Measurements from ENCODE around the gene ITPR1.

ITPR1 gene

DNA sequence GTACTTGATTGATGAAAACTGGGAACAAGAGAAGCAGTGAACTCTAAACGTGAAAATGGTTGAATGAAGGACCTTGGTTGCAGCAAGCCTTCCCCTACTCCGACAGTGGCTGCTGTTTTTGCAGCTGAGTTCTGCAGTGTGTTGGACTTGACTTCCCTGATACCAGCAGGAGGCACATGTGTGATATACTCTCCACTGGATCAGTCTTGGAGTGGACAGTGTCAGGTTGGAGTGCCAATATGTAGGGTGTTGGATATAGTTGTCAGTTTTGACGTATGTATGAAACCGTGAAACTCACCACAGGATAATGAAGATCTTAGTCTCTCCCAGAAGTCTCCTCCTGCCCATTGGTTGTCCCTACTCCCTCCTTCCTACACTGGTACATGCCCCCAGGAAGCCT lies 106.5 kb downstream of the ITPR1 start:
- DNase-seq: no peak

DNA sequence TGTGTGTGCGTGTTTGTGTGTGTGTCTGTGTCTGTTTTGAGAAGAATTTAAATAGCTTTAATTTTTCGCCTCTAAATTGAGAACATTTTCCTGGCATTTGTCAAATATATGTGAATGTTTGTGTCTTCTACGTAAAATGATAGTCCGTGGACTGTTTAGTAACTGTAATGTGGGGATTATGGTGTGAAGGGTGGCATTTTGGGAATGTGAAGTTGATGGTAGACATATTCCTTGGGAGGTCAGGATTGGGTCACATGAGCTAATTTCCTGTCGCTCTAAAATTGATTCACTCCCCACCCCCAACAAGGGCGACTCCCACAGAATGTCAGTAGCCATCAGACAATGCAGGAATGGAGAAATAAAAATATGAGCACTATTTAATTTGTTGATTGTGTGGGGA lies 107.3 kb downstream of the ITPR1 start:
- DNase-seq: no peak

DNA sequence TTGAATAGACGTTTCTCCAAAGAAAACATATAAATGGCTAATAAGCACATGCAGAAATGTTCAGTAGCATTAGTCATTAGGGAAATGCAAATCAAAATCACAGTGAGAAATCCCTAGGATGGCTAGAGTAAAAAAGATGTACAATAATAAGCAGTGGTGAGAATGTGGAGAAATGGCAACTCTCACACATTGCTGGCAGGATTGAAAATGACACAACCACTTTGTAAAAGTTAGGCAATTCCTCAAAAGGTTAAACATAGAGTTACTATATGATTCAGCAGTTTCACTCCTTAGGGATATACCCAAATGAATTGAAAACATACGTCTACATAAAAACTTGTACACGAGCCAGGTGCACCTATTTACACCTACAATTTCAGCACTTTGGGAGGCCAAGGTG lies 108.7 kb downstream of the ITPR1 start:
- no peak for DNase-seq

DNA sequence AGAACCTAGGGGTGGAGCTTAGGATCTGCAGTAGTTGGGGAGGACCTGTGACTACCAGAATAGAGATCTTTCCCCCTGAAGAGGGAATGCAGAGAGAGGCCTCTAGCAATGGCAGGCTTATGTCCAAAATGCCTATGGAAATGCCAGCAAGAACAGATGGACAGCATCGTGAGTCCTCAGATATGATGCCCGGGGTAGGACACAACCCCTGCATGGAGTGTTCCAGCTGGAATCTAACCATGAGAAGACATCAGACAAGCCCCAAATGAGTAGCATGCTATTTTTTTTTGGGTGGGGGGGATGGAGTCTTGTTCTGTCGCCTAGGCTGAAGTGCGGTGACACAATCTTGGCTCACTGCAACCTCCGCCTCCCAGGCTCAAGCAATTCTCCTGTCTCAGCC lies 111.5 kb downstream of the ITPR1 start:
- DNase-seq: no peak

DNA sequence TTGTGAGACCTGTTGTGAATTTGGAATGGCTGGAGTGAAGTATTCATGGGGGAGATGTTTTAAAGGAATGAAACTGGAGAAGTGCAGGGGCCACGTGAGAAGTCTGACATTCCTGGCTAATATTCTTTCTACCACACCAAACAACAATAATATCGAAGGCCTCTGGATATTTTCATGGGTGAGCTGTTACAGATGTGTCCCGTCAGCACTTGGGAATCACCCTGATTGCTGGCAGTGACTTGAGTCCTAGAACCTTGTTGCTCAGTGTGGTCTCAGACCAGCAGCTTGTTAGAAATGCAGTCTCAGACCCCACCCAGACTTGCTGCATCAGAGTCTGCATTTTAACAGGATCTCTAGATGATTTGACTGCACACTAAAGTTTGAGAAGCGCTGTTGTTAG lies 113.8 kb downstream of the ITPR1 start:
- DNase-seq: no peak

- DNase-seq: no peak
Measured at GRCh38 chr3:4613366-4613765, 120.2 kb downstream of the ITPR1 start.

- no peak for DNase-seq
Measured at GRCh38 chr3:4614070-4614469, 120.9 kb downstream of the ITPR1 start.

DNA sequence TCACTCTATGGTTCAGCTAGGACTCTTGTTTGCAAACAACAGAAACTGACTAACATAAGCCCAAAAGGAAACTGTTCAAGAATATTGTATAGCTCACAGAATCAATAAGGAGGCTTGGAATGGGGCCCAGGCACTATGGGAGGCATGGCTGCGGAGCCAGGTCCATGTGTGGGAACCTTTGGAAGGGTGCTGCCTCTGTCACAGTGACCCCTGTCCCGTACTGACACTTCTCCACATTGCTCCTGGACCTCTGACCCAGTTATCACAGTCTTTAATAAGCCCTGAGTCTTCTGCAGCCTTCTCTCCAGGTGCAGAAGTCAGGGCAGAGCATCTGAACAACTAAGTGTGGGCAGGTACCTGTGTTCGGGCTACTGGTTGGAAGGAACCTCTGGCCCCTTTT lies 121.8 kb downstream of the ITPR1 start:
- DNase-seq: no peak

GRCh38 chr3:4615750-4616149 lies 122.6 kb downstream of the ITPR1 start:
- DNase-seq: no peak

GRCh38 chr3:4623421-4623999 lies 130.4 kb downstream of the ITPR1 start:
- DNase-seq: no peak

DNA sequence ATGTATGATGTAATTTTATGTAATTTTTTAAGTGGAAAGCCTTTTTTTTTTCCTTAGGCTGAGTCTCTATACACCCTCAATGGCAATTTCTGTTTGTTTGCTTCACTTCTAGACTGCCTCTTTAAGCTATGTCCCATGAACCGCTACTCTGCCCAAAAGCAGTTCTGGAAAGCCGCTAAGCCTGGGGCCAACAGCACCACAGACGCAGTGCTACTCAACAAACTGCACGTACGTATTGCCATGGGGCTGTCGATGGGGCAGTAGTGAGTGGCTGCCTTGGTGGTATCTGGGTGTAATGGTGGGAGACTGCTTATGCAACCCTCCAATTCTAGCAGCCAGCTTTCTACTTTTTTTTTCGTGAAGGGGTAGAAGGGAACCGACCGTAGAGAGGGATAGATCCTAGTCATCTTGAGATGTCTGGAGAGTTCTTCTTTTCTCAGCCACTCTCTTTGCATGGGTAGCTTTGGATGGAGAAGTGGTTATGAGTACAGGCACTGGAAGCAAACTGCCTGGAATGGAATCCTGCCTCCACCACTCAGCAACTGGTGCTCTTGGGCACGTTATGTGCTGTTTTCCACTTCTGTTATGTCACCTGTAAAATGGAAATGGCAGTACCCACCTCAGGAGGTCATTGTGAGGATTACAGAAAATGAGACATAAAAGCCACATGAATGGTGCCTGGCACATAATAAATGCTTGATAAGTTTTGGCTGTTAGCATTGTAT lies 134.7 kb downstream of the ITPR1 start:
- DNase-seq: no peak

DNA sequence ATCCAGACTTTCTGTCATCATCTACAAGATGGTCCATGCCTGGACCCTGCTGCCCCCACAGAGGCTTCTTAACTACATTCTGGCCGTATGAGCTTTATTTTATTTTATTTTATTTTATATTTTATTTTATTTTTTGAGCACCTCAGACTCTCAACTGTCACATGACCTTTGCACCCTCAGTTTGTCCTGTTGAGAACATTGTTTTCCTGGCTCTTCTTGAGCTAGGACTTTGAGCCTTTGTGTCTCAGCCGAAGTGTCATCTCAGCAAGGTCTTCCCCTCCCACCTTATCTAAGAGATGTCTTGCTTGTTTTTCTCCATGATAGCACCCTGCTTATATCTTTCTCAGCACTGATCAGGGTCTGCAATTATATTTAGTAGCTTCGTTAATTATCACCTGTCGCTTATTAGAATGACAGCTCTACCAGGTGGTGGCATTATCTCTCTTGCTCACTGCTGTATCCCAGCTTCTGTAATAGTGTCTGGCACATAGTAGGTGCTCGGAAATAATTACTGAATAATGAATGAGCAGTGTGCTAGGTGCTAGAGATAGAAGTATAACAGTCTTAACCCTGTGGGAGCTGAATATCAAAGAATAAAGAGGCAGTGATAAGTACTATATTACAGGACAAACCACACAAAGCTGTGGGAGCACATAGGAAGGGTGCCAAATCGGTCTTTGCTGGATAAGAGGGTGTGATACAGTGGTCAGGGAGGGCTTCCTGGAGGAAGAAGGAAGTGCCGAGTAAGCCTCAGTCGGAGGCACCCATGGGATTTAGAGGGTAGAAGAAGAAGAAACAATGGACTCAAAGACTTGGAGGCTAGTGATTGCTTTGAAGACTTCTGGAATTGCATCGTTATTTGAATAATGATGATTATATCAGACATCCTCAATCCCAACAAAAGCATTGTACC lies 136.2 kb downstream of the ITPR1 start:
- DNase-seq: no peak

DNA sequence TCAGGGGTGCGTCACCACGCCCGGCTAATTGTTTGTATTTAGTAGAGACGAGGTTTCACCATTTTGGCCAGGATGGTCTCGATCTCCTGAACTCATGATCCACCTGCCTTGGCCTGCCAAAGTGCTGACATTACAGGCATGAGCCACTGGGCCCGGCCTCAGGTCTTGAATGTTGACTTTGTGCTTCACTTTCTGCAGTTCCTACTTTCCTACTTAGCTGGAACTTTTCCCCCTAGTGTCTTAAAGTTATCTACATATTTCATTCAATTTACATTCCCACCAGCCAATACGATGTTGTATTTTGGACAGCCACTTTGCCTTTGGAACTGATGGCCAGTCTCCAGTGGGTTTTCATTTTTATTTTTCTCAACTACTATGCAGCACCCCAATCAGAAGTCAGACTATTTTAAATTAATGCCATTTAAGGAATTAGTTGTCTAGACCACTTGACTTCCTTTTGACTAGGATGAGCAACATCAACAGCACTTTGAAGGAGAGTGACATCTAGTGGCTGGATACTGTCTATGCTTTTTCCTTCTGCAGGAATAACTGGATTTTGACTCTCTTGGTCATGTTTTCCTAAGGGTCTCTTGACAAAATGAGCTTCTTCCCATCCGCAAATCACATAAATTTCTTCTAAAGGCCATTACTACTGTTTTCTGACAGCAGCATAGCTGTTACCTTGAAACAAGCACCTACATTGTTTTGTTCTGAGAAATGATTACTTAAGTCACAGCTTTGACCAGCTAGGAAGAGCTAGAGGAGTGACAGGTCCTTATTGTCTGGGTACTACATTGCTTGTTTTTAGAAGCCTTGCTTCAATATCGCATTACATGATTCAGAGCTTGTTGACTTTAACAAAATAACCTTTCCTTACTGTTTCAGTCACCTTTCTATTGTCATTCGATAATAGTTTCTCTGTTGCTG lies 140.2 kb downstream of the ITPR1 start:
- peak; percentile 43 for DNase-seq

DNA sequence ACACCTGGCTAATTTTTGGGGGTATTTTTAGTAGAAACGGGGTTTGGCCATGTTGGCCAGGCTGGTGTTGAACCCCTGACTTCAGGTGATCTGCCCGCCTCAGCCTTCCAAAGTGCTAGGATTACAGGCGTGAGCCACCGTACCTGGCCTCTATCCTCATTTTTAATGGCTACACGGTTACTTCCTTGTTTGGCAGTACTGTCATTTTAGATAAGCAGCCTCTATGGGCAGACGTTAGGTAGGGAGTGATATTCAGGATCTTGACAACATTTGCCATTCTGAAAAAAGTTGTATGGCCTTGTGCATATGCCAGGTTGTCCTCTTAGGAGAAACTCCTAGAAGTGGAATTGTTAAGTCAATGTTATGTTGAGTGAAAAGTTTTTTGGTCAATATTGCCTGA lies 141.7 kb downstream of the ITPR1 start:
- no peak for DNase-seq

DNA sequence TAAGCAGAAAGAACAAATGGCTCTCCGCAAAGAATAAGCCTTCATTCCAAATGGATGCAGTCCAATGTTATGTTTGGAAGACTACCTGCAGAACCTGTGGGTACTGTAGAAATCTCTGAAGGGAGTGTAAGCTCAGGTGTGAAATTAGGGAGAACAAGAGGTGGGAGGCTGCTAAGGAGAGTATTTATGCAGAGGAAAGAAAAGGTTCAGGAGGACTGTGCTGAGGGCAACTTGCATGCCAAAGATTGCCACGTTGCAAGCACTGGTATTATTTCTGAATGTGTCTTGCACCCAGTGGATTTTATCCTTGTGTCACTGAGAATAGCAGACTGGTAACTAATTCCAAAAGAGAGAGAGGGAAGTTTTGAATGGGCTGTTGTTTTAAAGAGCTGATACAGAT lies 144.1 kb downstream of the ITPR1 start:
- no peak for DNase-seq

- no peak for DNase-seq
Measured at GRCh38 chr3:4641863-4642563, 148.9 kb downstream of the ITPR1 start.

- DNase-seq: no peak
Measured at GRCh38 chr3:4642611-4643010, 149.5 kb downstream of the ITPR1 start.

GRCh38 chr3:4643904-4644547 lies 150.9 kb downstream of the ITPR1 start:
- DNase-seq: no peak

GRCh38 chr3:4644951-4645350 lies 151.8 kb downstream of the ITPR1 start:
- no peak for DNase-seq

DNA sequence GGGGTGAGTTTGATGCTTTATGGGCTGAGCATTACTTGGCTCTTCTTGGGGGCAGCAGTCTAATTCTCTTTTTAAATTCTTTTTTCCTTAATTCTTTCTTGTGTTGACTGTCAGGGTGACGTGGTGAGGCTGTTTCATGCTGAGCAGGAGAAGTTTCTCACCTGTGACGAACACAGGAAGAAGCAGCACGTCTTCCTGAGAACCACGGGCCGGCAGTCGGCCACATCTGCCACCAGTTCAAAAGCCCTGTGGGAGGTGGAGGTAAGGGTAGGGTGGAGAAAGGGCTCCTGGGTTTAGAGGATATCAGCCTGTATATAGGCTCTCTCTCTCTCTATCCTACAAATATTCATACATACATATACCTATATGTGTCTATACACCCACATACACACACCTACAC lies 152.3 kb downstream of the ITPR1 start:
- no peak for DNase-seq

GRCh38 chr3:4647411-4647810 lies 154.3 kb downstream of the ITPR1 start:
- no peak for DNase-seq
